Endothelial cell (in vitro differentiated cells): ENCODE data around the gene GPR180. TPM values are rescaled to one million over a fixed set of nuclear protein-coding genes. Genes with fewer than 3 reads are reported as not detected.

Experiments
- DNase-seq: peaks from one replicate; pipeline ENCODE4 v3.0.0; 2021; ENCODE audit warnings: low spot score
- H3K27ac Mint-ChIP-seq: one replicate; pipeline ENCODE4 v1.8.0; 2021; ENCODE audit warnings: mixed read lengths, inconsistent platforms; ENCODE audit not compliant: unreplicated experiment
- H3K27me3 Mint-ChIP-seq: one replicate; pipeline ENCODE4 v1.8.0; 2021; ENCODE audit warnings: mild to moderate bottlenecking, moderate library complexity, mixed read lengths, inconsistent platforms; ENCODE audit not compliant: unreplicated experiment
- H3K36me3 Mint-ChIP-seq: one replicate; pipeline ENCODE4 v1.8.0; 2021; ENCODE audit warnings: mild to moderate bottlenecking, low read depth, mixed read lengths, inconsistent platforms; ENCODE audit not compliant: unreplicated experiment
- H3K4me1 Mint-ChIP-seq: one replicate; pipeline ENCODE4 v1.8.0; 2021; ENCODE audit warnings: mild to moderate bottlenecking, mixed read lengths, inconsistent platforms; ENCODE audit not compliant: unreplicated experiment
- H3K4me3 Mint-ChIP-seq: one replicate; pipeline ENCODE4 v1.8.0; 2021; ENCODE audit warnings: mild to moderate bottlenecking, mixed read lengths, inconsistent platforms; ENCODE audit not compliant: unreplicated experiment
- H3K9me3 Mint-ChIP-seq: one replicate; pipeline ENCODE4 v1.8.0; 2021; ENCODE audit warnings: mixed read lengths, inconsistent platforms; ENCODE audit not compliant: unreplicated experiment
- CTCF ChIP-seq: fragments of 200-600 bp; sonication (generic); IDR thresholded peaks from one replicate; pipeline ENCODE4 v1.5.0; 2021; ENCODE audit warnings: antibody characterized with exemption; ENCODE audit not compliant: unreplicated experiment
- total RNA-seq: library from RNA; stranded (reverse); fragmentation: NEBNext Ultra II Directional; extraction: Animal tissue kit (Norgen Biotek cat#: 25700); gene quantifications from one replicate; pipeline ENCODE4 v1.2.1, GENCODE V29; 2021; ENCODE audit not compliant: unreplicated experiment

The GPR180 gene
- total RNA-seq, 1 donor from 2014 or later, result 3.6 TPM

DNA sequence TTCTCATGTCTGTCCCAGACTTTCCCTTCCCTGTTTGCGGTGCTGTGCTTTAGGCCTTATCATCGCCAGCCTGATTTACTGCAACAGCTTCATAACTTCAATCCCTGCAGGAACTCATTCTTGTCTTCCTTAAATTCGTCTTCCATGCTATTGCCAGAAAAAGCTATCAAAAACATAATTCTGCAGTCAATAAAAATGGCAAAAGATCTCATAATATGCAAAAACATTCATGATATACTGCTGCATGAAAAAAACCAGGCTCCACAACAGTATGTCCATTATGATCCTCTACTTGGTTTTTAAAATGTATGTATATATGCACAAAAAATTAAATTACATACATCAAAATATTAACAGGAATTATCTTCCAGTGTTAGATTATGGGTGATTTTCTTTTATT, 34.1 kb upstream of the GPR180 start:
- peaks cover 26% of the 10 kb centered on the region for H3K36me3 Mint-ChIP-seq
- no peak for TF ChIP-seq CTCF
- H3K27me3 Mint-ChIP-seq, result peaks cover 2% of the 10 kb centered on the region
- H3K4me3 Mint-ChIP-seq, result no peak overlapping the region
- no peaks in the 10 kb centered on the region for H3K9me3 Mint-ChIP-seq
- no peak overlapping the region for H3K27ac Mint-ChIP-seq
- no peaks in the 10 kb centered on the region for H3K4me1 Mint-ChIP-seq
- no peak for DNase-seq

GRCh38 chr13:94568443-94568842, 33.2 kb upstream of the GPR180 start:
- no peak for TF ChIP-seq CTCF
- Mint-ChIP-seq H3K36me3 (peaks cover 32% of the 10 kb centered on the region), H3K4me1 (no peaks in the 10 kb centered on the region), H3K27me3 (peaks cover 2% of the 10 kb centered on the region), H3K27ac (no peak overlapping the region), H3K4me3 (no peak overlapping the region), H3K9me3 (no peaks in the 10 kb centered on the region)
- no peak for DNase-seq

DNA sequence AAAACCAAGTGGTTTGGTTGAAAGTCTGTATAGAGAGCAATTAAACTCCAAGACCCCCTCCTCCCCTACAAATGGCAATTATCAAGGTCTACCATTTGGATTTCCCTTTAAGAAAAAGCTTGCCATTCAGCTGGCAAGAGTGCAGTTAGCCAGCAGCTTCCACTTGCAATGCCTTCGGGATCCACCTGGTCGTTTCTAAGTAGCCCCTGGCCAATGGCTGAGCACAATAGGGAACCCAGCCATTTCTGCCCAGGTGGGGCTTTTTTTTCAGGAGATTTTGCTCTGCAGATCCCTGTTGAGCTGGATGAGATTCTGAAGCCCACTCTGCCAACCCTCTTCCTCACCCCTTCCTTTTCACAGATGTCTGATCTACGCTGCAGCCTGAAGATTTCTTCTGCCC, 32.0 kb upstream of the GPR180 start:
- Mint-ChIP-seq H3K27me3 (peaks cover 2% of the 10 kb centered on the region), H3K4me1 (no peaks in the 10 kb centered on the region), H3K36me3 (peaks cover 35% of the 10 kb centered on the region), H3K27ac (no peak overlapping the region), H3K9me3 (no peaks in the 10 kb centered on the region), H3K4me3 (no peak overlapping the region)
- TF ChIP-seq CTCF, result no peak
- DNase-seq, result no peak

DNA sequence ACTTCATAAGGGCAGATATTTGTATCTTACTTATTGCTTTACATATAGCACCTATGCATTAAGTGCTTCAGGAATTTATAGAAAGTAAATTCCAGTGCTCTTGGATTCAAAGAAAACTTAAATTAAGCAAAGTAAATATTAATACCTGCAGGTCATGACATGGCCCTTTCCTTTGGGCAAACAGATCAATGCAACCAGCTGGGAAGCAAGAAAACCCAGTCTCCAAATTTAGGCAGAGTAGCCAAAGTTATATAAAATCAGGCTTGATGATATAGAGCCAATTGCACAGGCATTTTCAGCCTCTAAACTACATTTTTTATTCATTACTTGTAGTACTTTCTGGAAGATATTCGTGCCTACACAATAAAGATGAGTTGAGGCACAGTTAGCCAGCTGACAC, 22.6 kb upstream of the GPR180 start:
- Mint-ChIP-seq H3K27me3 (no peaks in the 10 kb centered on the region), H3K4me1 (no peaks in the 10 kb centered on the region), H3K4me3 (no peak overlapping the region), H3K36me3 (peaks cover 21% of the 10 kb centered on the region), H3K9me3 (no peaks in the 10 kb centered on the region), H3K27ac (no peak overlapping the region)
- DNase-seq, result no peak
- TF ChIP-seq CTCF, result no peak

- peaks cover 36% of the 10 kb centered on the region for H3K36me3 Mint-ChIP-seq
- no peaks in the 10 kb centered on the region for H3K27me3 Mint-ChIP-seq
- H3K4me3 Mint-ChIP-seq, result peak overlapping the region; percentile 76
- H3K9me3 Mint-ChIP-seq, result no peaks in the 10 kb centered on the region
- no peak for DNase-seq
- no peaks in the 10 kb centered on the region for H3K4me1 Mint-ChIP-seq
- H3K27ac Mint-ChIP-seq, result no peak overlapping the region
- TF ChIP-seq CTCF, result no peak
Measured at GRCh38 chr13:94583926-94584325, 17.7 kb upstream of the GPR180 start.
